ENCODE results near the gene TUBB6. TPM values are rescaled to one million over a fixed set of nuclear protein-coding genes. Genes with fewer than 3 reads are reported as not detected.

TUBB6 gene
- total RNA-seq, 1 experiment from 2014 or later: 240 TPM

GRCh38 chr18:12325726-12326245, 17.7 kb downstream of the TUBB6 start:
- Mint-ChIP-seq H3K4me3 (no peak overlapping the region), H3K27me3 (ENCODE audit: low read depth) (no peaks in the 10 kb centered on the region), H3K36me3 (peaks cover 65% of the 10 kb centered on the region), H3K27ac (no peak overlapping the region; the same call in 1 of the 2 replicates), H3K4me1 (peaks cover 15% of the 10 kb centered on the region), H3K9me3 (no peaks in the 10 kb centered on the region)
- DNase-seq (ENCODE audit: low spot score) (no peak), ATAC-seq (no peak)
- TF ChIP-seq RORB (CRISPR knock-in tag; IDR thresholded peaks at IDR 0.05) (no peak), ZNF396 (CRISPR knock-in tag; IDR thresholded peaks at IDR 0.05; ENCODE audit: borderline replicate concordance) (no peak), MYBL2 (CRISPR knock-in tag; IDR thresholded peaks at IDR 0.05) (no peak), ATF3 (CRISPR knock-in tag; conservative IDR thresholded peaks at IDR 0.05) (no peak), JAZF1 (CRISPR knock-in tag; IDR thresholded peaks at IDR 0.05) (no peak), GABPB1 (CRISPR knock-in tag; IDR thresholded peaks at IDR 0.05) (no peak), GRHL2 (CRISPR knock-in tag; IDR thresholded peaks at IDR 0.05; ENCODE audit: insufficient replicate concordance, severe bottlenecking) (no peak), USF1 (CRISPR knock-in tag; IDR thresholded peaks at IDR 0.05) (no peak), ETV6 (CRISPR knock-in tag; IDR thresholded peaks at IDR 0.05) (no peak), ELF4 (CRISPR knock-in tag; IDR thresholded peaks at IDR 0.05; ENCODE audit: low read depth) (no peak), NR3C1 (CRISPR knock-in tag; conservative IDR thresholded peaks at IDR 0.05; ENCODE audit: low read depth) (no peak)
- POLR2A ChIA-PET: no interaction called here
- CTCF ChIA-PET: interaction anchor here (1.8 to 2.5 kb wide), 3 partner anchors 10 to 54 kb away, joined by 4 to 10 read pairs (median 7); no protein-coding TSS in a partner anchor

- POLR2A ChIA-PET: no interaction called here
Measured at GRCh38 chr18:12326711-12327460, 18.8 kb downstream of the TUBB6 start.

GRCh38 chr18:12327510-12328178, 19.6 kb downstream of the TUBB6 start:
- peaks cover 15% of the 10 kb centered on the region for H3K4me1 Mint-ChIP-seq
- DNase-seq (ENCODE audit: low spot score): peak; percentile 94
- peak overlapping the region; percentile 80 for H3K27ac Mint-ChIP-seq
- H3K36me3 Mint-ChIP-seq: peaks cover 54% of the 10 kb centered on the region
- ChIA-PET CTCF (interaction anchor here (0.6 to 2.7 kb wide), 48 partner anchors 9 to 556 kb away, joined by 3 to 41 read pairs (median 4); partner anchors contain the start of genes AFG3L2, CIDEA and PRELID3A), POLR2A (interaction anchor here (1.0 to 1.2 kb wide), 2 partner anchors 8 to 50 kb away, joined by 4 to 5 read pairs; partner anchors contain the start of gene AFG3L2)
- no peaks in the 10 kb centered on the region for H3K27me3 Mint-ChIP-seq (ENCODE audit: low read depth)
- no peaks in the 10 kb centered on the region for H3K9me3 Mint-ChIP-seq
- H3K4me3 Mint-ChIP-seq: no peak overlapping the region
- ATAC-seq: peak; percentile 93
- TF ChIP-seq EMX1 (CRISPR knock-in tag; IDR thresholded peaks at IDR 0.05): 0 out of 2 replicates have a peak, but pooled peaks have one; percentile 29
- no peak for TF ChIP-seq ZNF281 (CRISPR knock-in tag; IDR thresholded peaks at IDR 0.05)
- TF ChIP-seq MLX (CRISPR knock-in tag; IDR thresholded peaks at IDR 0.05): no peak
- no peak for TF ChIP-seq GRHL2 (CRISPR knock-in tag; IDR thresholded peaks at IDR 0.05; ENCODE audit: insufficient replicate concordance, severe bottlenecking)
- 0 out of 2 replicates have a peak, but pooled peaks have one; percentile 37 for TF ChIP-seq ATF1 (CRISPR knock-in tag; IDR thresholded peaks at IDR 0.05)
- TF ChIP-seq CDX4 (CRISPR knock-in tag; IDR thresholded peaks at IDR 0.05; ENCODE audit: borderline replicate concordance): no peak
- TF ChIP-seq ZNF396 (CRISPR knock-in tag; IDR thresholded peaks at IDR 0.05; ENCODE audit: borderline replicate concordance): no peak

More at GRCh38 chr18:12326711-12327460, 18.8 kb downstream of the TUBB6 start:
- Mint-ChIP-seq H3K27ac (peak overlapping the region; percentile 80), H3K36me3 (peaks cover 58% of the 10 kb centered on the region), H3K4me1 (peaks cover 15% of the 10 kb centered on the region), H3K4me3 (no peak overlapping the region), H3K9me3 (no peaks in the 10 kb centered on the region), H3K27me3 (ENCODE audit: low read depth) (no peaks in the 10 kb centered on the region)
- CTCF ChIA-PET: interaction anchor here (0.6 to 2.7 kb wide), 9 partner anchors 8 to 73 kb away, joined by 3 to 37 read pairs (median 20); partner anchors contain the start of genes AFG3L2 and CIDEA
- ATAC-seq: no peak
- DNase-seq (ENCODE audit: low spot score): no peak
- TF ChIP-seq AR (CRISPR knock-in tag; IDR thresholded peaks at IDR 0.05) (0 out of 2 replicates have a peak, but pooled peaks have one; percentile 25), NFYB (CRISPR knock-in tag; conservative IDR thresholded peaks at IDR 0.05; ENCODE audit: low read depth) (no peak)

Data from WTC11 (cell line).